NCI-H187 treated with DMSO at 0.1 percent for 48 hours (cell line): ENCODE measurements around the gene BIRC6.

ENCODE experiments used
- DNase-seq: peaks from one replicate; lab custom pipeline; 2025; lab: John Stamatoyannopoulos, UW

Gene BIRC6

DNA sequence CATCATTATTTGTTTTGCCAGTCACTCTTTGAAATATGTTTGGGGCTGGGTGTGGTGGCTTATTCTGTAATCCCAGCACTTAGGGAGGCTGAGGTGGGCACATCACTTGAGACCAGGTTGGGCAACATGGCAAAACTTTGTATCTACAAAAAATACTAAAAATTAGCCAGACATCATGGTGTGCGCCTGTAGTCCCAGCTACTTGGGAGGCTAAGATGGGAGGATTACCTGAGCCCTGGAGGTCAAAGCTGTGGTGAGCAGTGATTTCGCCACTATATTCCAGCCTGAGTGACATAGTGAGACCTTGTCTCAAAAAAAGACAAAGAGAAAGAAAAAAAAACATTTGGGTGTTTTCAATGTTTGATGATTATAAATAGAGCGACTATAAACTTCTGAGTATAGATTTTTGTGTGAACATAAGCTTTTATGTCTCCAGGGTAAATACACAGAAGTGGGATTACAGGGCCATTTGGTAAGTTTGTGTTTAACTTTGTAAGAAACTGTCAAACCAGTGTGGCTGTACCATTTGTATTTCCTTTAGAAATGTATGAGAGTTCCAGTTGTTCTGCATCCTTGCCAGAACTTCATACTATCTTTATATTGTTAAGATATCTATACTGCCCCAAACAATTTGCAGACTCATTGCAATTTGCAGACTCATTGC lies 15.8 kb downstream of the BIRC6 start:
- no peak for DNase-seq

DNA sequence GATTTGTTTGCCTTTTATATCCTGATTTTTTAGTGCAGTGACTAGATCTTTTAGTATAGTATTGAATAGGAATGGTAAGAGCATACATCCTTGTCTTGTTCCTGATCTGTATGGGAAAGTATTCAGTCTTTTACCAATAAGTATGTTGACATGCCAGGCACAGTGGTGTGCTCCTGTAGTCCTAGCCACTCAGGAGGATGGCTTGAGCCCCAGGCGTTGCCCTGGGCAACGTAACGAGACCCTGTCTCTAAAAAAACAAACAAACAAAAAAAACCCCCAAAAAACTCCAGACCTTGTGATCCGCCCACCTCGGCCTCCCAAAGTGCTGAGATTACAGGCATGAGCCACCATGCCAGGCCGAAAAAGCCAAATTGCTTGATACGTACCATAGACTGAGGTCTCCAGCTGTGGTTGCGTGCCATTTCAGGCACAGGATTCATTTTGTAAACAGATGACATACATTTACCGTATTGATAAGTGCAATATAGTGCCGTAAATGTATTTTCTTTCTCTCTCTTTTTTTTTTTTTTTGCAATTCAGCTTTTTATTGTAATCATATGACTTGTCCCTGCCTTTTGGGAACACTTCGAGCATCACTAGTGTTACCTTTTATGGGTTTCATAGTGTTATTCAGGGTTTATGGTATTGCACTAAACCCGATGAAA lies 18.5 kb downstream of the BIRC6 start:
- DNase-seq, result no peak

DNA sequence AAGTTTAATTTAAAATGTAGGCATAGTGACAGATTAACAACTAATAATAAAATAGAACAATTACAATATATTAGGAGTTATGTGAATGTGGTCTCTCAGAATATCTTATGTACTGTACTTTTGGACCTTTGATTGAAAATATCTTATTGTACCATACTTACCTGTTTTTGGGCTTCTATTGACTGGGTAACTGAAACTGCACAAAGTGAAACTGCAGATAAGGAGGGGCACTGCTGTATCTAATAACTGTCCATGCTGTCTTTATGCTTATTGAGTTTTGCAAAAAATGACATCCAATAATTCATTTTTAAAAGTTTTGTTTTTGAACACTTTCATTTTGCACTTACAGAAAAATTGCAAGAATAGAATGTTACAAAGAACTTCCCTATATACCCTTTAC lies 19.9 kb downstream of the BIRC6 start:
- no peak for DNase-seq

DNA sequence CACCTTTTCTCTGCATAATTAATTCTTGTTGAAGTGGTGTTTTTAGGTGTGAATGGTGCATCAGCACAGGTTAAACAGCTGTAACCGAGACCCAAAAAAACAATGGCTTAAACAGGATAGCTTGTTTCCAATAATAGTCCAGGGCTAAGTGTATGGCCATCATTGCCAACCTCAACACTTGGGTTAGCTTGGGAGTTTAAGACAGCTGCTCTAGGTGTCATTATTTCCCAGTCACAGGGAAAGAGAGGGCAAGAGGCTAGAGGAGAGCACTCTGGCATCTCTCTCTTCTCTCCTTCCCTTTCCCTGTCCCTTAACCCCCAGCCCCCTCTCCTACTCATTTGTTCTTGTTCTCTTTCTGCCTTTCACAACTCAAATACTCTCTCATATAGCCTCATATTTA lies 21.1 kb downstream of the BIRC6 start:
- no peak for DNase-seq

DNA sequence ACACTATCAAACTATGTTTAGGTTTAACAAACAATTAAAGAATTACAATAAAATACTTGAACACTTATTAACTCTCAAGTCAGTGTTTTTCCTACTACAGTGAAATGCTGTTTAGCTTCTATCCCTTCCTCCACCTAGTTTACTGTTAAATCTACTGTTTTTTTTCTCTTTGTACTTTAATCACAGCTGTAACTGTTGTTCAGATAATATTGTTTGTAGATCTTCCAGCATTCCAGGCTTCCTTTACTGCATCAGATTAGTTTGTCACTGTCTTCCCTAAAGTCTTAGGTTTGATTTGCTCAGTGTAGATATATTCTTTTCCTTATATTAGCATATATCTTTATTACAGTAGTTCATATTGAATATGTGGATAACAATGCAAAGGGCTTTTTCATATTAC lies 22.5 kb downstream of the BIRC6 start:
- DNase-seq, result no peak

DNA sequence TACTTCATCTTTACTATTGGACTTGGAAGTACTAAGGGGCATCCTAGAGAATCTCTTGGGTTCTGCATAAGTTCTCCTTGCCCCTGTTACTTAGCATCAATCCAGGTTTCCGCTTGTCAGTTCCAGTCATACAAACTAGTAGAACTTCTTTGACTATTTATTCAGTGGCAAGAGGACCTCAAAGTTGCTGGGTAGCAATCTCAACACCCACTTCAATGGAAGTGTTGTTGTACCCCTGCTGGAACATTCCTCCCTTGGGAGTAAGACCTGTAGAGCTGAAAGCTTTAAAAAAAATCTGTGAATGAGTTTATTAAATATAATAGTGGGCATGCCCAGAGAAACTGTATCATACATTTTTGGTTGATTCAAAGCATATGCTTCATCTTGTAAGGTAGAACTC lies 27.0 kb downstream of the BIRC6 start:
- no peak for DNase-seq

DNA sequence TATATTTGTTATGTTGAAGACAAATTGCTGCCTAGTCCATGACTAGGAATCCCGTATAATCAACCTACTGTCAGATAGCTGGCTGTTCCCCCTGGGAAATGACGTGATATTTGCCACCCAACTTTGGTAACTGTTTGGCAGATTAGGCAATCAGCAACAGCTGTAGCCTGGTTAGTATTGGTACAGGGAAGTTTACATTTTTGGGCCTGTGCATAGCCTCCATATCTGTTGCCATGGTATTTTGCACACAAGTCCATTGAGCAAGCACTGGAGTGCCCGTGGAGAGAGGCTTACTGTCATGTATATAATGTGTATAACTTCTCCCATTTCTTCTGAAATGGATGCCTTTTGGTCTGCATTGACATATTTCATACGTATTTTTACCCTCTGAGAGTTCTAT lies 27.7 kb downstream of the BIRC6 start:
- DNase-seq, result no peak

DNA sequence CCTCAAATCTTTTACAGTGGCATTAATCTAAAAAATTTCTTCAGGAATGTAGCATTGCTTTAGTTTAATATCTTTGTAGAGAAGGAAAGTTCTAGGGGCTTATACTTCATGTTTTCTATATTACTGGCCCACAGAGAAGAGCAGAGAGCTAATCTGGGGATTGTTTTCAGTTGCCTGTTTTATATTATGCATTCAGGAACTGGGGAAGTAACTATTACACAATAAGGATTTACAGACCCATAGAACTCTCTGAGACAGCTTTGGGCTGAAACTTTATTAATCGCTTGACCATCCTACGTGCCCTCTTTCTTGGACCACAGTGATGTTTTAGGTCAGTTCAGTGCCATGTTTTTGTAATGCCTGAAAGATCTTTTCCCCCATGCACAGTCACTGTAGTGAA lies 29.9 kb downstream of the BIRC6 start:
- no peak for DNase-seq

DNA sequence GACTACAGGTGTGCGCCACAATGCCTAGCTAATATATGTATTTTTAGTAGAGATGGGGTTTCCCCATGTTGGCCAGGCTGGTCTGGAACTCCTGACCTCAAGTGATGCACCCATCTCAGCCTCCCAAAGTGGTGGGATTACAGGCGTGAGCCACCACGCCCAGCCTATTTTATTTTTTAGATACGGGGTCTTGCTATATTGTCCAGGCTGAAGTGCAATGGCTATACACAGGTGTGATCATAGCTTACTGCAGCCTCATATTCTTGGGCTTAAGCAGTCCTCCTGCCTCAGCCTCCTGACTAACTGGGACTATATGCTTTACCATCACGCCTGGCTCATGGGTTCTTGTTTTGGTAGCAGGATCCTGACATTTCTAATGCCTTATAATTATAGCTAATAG lies 42.4 kb downstream of the BIRC6 start:
- DNase-seq, result no peak

DNA sequence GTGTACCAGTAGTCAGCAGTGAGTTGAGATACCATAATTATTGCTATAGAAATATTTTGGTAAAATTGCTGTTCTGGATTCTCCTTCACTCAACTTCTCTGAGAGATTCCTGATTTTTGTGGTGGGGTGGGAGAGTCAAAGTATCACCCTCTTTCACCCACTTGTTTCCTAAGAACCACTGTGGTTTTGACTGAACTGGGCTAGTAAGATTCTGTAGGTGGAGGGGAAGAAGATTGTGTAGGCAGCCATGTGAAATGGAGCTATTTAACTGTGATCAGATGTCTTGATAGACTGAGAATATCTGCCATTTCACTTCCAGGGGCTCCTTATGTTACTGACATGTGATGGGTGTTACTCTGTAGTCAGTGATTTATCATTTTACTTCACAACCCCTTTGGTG lies 45.3 kb downstream of the BIRC6 start:
- DNase-seq, result no peak

DNA sequence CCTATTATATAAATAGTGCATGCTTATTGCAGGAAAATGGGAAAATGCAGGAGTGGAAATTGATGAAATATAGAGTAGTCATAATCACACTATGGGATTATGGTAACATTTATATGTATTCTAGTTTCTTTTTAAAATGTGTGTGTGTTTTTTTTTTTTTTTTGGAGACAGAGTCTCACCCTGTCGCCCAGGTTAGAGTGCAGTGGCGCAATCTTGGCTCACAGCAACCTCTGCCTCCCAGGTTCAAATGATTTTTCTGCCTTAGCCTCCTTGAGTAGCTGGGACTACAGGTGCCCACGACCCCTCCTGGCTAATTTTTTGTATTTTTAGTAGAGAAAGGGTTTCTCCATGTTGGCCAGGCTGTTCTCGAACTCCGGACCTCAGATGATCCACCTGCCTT lies 47.0 kb downstream of the BIRC6 start:
- no peak for DNase-seq

DNA sequence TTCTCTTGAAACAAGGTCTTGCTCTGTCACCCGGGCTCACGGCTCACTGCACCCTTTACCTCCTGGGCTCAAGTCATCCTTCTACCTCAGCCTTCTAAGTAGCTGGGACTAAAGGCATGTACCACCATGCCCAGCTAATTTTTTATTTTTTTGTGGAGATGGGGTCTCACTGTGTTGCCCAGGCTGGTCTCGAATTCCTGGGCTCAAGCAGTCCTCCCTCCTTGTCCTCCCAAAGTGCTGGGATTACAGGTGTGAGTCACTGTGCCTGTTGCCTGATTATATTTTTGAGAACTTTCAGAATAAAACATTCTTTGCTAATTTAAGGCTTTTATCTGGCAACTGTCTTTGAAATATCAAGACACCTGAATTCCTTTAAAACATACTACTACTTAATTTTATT lies 47.9 kb downstream of the BIRC6 start:
- DNase-seq, result no peak

DNA sequence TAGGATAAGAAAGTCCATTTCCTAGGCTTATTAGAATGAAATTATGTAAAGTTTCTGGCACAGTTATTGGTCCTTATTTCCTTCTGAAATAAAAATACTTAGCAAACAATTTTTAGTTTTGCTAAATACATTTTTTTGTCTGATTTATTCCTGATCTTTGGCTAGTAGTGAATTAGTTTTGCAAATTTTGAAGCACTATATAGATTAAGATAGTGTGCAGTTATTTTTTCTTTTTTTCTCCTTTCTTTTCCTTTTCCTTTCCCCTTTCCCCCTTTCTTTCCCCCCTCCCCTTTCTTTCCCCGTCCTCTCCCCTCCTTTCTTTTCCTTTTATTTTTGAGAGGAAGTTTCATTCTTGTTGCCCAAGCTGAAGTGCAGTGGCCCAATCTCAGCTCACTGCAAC lies 59.7 kb downstream of the BIRC6 start:
- no peak for DNase-seq

DNA sequence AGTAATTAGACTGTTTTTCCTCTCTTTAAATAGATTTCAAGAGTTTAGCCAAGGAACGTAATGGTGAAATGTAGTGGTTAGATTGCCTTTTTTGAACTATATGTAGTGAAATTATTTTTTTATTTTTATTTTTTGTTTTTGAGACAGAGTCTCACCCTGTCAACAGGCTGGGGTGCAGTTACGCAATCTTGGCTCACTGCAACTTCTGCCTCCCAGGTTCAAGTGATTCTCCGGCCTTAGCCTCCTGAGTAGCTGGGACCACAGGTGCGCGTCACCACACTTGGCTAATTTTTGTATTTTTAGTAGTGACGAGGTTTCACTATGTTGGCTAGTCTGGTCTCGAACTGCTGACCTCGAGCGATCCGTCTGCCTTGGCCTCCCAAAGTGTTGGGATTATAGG lies 60.8 kb downstream of the BIRC6 start:
- no peak for DNase-seq

DNA sequence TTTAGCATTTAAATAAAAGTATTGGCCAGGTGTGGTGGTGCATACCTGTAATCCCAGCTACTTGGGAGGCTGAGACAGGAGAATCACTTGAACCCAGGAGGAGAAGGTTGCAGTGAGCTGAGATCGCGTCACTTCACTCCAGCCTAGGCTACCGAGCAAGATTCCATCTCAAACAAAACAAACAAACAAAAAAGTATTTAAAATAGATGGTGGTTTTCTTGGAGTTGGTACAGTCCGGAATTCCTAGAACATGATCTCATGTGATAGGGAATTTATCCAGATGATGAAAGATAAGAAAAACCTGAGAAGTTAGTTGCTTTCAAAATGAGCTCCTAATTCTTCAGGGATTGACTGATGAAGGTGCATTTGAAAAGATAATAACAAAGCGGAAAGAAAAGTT lies 62.0 kb downstream of the BIRC6 start:
- no peak for DNase-seq

DNA sequence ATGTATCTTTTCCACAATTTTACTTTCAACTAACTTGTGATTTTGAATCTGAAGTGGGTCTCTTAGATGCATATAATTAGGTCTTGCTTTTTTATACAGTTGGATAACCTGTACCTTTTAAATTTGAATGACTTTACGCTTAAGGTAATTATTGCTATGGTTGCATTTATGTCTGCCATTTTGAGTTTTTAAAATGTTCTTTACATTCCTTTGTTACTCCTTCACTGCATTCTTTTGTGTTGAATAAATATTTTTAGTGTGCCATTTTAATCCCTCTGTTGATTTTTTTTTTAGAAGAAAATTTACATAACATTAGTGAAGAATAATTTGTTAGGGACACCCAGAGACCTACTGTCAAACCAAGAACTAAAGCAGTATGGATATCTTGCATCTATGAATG lies 65.3 kb downstream of the BIRC6 start:
- no peak for DNase-seq

DNA sequence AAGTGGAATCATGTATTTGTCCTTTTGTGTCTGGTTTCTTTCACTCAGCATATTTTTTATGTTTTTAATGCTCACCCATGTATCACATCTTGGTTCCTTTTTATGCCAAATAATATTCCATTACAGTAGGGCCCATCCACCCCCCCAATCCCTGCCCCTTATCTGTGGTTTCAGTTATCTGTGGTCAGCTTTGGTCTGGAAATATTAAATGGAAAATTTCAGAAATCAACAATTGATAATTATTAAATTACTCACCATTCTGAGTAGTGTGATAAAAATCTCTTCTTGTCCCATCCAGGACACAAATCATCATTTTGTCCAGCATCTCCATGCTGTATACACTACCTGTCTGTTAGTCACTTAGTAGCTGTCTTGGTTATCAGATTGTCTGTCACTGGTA lies 66.7 kb downstream of the BIRC6 start:
- no peak for DNase-seq

DNA sequence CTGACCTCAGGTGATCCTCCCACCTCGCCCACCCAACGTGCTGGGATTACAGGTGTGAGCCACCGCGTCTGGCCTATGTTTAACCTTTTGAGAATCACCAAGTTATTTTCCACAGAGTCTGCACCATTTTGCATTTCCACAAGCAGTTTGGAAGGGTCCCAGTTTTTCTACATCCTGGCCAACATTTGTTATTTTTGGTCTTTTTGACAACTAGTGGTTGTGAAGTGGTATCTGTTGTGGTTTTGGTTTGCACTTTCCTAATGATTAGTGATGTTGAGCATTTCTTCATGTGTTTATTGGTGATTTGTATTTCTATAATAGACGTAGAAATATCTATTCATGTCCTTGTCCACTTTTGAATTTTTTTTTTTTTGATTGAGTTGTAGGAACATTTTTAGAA lies 67.9 kb downstream of the BIRC6 start:
- no peak for DNase-seq

DNA sequence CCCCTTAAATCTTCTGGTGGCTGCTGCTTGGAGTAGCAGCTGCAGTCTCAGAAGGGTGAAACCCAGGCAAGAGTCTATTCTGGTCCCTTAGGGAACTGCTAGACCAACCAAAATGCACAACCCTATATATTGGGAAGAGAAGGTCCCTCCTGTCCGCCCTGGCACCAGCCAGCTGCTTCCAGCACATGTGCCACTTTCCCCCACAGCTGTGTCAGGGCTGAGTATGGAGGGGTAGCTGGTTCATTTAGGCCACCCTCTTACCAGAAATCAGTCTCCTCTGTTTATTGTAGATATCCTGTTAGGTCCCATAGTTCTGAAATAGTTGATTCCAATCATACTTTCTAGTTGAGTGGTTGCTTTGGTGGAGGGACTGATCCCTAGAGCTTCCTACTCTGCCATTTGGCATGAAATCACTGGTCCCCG lies 68.9 kb downstream of the BIRC6 start:
- DNase-seq, result no peak

DNA sequence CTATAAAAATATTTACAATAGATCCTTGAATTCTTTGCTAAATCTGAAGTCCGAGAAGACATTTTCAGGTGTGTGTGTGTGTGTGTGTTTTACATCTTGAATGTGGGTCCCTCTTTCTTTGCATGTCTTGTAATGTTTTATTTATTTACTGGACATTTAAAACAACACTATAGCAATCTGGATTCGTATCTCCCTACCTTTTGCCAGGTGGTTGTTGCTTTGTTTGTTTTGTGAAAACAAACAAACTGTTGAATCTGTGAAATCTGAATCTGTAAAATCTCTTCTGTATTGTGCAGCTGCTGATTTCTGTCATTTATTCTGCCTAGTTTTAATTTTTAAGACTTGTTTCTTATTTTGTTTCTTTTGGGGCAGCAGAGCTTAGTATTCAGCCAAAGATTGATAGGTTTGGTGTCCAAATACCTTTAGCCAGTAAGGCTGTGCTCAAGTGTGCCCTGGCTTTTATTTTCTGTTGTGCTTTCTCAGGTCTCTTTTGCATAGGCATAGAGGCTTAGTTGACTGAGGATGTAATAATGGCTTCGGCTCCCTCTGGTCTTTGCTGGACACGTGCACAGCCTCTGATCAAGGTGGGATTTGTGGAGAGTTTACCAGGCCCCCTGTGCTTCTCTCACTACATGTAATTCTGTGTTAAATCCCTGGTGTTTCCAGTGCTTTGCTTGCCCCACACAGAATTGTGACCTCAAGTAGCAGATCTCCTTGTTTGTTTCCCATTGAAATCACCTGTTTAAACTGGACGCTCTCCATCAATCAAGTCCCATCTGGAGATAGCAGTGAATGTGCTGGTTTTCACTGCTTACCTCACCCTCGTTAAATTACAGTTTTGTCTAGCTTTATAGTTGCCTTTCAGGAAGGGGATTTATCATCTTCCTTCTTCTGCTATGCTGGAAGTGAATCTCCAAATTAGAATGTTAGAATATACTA lies 71.1 kb downstream of the BIRC6 start:
- DNase-seq, result no peak

DNA sequence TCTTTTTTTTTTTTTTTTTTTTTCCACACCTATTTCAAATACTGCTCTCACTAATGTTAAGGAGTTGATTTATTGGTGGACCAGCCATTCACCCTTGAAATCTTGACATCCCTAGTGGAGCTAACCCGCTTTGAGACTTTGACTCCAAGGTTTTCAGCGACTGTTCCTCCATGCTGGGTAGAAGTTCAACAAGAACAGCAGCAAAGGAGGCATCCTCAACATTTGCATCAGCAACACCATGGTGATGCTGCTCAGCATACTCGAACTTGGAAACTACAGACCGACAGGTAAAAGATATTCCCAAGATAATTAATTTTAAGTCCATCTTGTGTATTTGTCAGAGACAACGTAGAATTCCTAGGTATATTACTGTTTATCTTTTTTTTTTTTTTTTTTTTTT lies 74.0 kb downstream of the BIRC6 start:
- no peak for DNase-seq

DNA sequence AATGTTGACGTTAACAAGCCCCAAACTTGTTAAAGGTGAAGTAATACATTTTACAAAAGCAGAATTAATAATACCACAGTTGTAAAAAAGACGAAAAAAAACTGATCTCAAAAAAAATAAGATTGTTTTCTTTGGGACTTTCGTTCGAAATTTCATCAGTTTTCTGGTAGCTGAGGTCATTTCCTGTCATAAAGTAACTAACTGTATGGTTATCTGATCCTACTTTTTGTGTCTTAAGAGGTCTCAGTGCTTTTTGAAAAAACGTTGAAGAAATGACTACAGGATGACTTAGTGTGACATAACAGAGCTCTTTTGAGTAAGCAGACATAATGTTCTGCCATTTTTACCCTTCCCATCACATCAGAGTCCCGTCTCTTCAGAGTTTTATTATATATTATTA lies 79.3 kb downstream of the BIRC6 start:
- DNase-seq, result no peak

DNA sequence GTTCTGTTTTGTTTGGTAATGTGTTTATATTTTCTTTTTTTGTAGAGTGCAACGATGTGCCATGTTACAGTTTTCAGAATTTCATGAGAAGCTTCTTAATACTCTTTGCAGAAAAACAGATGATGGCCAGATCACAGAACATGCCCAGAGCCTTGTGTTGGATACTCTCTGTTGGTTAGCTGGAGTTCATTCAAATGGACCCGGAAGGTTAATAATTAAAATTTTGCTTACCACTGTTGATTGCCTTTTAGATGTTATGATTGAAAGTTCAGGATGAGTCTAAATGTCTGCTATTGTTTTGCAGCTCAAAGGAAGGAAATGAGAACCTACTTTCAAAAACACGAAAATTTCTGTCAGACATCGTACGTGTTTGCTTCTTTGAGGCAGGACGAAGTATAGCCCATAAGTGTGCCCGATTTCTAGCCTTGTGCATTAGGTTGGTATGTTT lies 85.2 kb downstream of the BIRC6 start:
- no peak for DNase-seq
